ENCODE results near the gene ZNF324.
"Not testable (repeated sequence)": the region's sequence is repeated elsewhere in the genome, so short reads cannot be mapped to it uniquely, and the experiment has no call there.

The ZNF324 gene

DNA sequence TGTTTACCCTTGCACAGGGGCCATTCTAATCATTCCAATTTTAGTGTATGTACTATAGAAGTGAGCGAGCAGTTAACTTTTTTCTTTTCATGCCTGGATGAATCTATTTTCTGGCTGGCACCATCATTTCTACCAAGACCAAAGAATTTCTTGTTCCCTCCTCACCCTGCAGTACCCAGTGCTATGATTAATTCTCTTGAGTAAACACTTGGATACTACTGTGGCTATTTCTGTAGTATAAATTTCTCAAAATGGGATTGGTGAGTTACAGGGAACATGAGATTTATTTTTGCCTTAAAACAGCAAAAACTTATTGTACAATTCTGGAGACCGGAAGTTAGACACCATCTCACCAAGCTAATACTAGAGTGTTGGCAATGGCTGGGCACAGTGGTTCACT lies 16.9 kb downstream of the ZNF324 start:
- H3K36me3 ChIP-seq (ENCODE audit: insufficient read depth, low read length), result no peaks in the 10 kb centered on the region
- H3K79me2 ChIP-seq (ENCODE audit: insufficient read depth, low read length), result no peaks in the 10 kb centered on the region
- no peaks in the 10 kb centered on the region for H4K20me1 ChIP-seq (ENCODE audit: insufficient read depth, low read length, poor library complexity, severe bottlenecking)
- H3K4me1 ChIP-seq (ENCODE audit: insufficient read depth, low read length, poor library complexity, severe bottlenecking), result no peaks in the 10 kb centered on the region
- no peaks in the 10 kb centered on the region for H3K27me3 ChIP-seq (ENCODE audit: insufficient read depth, low read length, poor library complexity, severe bottlenecking)
- no peaks in the 10 kb centered on the region for H3K9me2 ChIP-seq (replicated peaks; ENCODE audit: low read depth, low read length)
- no peak overlapping the region for H3K9ac ChIP-seq (ENCODE audit: low read depth, low read length, poor library complexity, severe bottlenecking)
- TF ChIP-seq EZH2phosphoT487 (IDR thresholded peaks at IDR 0.05; ENCODE audit: borderline replicate concordance), result no peak
- TF ChIP-seq, protein P1, sequence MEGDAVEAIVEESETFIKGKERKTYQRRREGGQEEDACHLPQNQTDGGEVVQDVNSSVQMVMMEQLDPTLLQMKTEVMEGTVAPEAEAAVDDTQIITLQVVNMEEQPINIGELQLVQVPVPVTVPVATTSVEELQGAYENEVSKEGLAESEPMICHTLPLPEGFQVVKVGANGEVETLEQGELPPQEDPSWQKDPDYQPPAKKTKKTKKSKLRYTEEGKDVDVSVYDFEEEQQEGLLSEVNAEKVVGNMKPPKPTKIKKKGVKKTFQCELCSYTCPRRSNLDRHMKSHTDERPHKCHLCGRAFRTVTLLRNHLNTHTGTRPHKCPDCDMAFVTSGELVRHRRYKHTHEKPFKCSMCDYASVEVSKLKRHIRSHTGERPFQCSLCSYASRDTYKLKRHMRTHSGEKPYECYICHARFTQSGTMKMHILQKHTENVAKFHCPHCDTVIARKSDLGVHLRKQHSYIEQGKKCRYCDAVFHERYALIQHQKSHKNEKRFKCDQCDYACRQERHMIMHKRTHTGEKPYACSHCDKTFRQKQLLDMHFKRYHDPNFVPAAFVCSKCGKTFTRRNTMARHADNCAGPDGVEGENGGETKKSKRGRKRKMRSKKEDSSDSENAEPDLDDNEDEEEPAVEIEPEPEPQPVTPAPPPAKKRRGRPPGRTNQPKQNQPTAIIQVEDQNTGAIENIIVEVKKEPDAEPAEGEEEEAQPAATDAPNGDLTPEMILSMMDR (conservative IDR thresholded peaks at IDR 0.05; ENCODE audit: low read length), result no peak
- H2AFZ ChIP-seq (ENCODE audit: low read length), result no peak overlapping the region
- no peak overlapping the region for H3K4me2 ChIP-seq (ENCODE audit: low read depth, low read length, poor library complexity, severe bottlenecking)
- H3K9me3 ChIP-seq (ENCODE audit: insufficient read depth, low read depth, low read length), result no peaks in the 10 kb centered on the region
- no peaks in the 10 kb centered on the region for H3F3A ChIP-seq (ENCODE audit: low read depth)
- H3K4me3 ChIP-seq (ENCODE audit: low read length, poor library complexity, severe bottlenecking), result no peak overlapping the region

DNA sequence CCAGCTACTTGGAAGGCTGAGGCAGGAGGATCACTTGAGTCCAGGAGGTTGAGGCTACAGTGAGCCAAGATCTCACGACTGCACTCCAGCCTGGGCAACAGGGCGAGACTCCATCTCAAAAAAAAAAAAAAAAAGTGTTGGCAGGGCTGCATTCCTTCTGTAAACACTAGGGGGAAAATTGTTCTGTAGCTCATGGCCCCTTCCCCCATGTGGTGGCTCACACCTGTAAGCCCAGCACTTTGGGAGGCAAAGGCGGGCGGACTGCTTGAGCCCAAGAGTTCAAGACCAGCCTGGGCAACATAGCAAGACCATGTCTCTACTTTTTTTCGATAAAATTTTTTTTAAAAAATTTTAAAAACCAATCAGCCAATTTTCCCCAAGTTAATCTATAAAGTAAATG lies 17.5 kb downstream of the ZNF324 start:
- not testable (repeated sequence) for H3K4me2 ChIP-seq (ENCODE audit: low read depth, low read length, poor library complexity, severe bottlenecking); H3K27me3 ChIP-seq (ENCODE audit: insufficient read depth, low read length, poor library complexity, severe bottlenecking); H3K9ac ChIP-seq (ENCODE audit: low read depth, low read length, poor library complexity, severe bottlenecking); H3K36me3 ChIP-seq (ENCODE audit: insufficient read depth, low read length); H3K79me2 ChIP-seq (ENCODE audit: insufficient read depth, low read length); H3F3A ChIP-seq (ENCODE audit: low read depth); H3K9me2 ChIP-seq (replicated peaks; ENCODE audit: low read depth, low read length); H3K4me3 ChIP-seq (ENCODE audit: low read length, poor library complexity, severe bottlenecking); H3K9me3 ChIP-seq (ENCODE audit: insufficient read depth, low read depth, low read length); H2AFZ ChIP-seq (ENCODE audit: low read length); H3K4me1 ChIP-seq (ENCODE audit: insufficient read depth, low read length, poor library complexity, severe bottlenecking); H4K20me1 ChIP-seq (ENCODE audit: insufficient read depth, low read length, poor library complexity, severe bottlenecking)

DNA sequence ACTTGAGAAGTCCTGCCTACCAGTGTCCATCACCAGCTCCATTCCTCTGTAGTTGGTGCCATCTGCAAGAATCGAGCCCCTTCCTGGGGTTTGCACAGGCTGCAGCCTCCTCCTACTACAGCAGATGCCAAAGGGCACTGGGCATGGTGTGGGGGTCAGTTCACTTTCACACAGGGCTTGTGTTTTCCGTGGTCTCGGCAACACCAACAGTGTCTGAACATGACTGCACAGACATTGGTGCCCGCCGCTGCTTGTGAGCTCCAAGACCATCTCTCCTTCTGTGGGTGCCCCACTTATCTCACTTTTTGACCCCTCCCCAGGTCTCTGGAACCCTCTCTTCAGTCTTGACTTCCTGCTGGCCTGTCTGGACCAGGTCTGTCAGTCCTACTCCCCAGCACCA lies 24.5 kb downstream of the ZNF324 start:
- Histone ChIP-seq H3K4me2 (ENCODE audit: low read depth, low read length, poor library complexity, severe bottlenecking) (no peak overlapping the region), H3K9ac (ENCODE audit: low read depth, low read length, poor library complexity, severe bottlenecking) (no peak overlapping the region), H3K36me3 (ENCODE audit: insufficient read depth, low read length) (no peaks in the 10 kb centered on the region), H3K27me3 (ENCODE audit: insufficient read depth, low read length, poor library complexity, severe bottlenecking) (no peaks in the 10 kb centered on the region), H3K9me2 (replicated peaks; ENCODE audit: low read depth, low read length) (no peaks in the 10 kb centered on the region), H3K4me3 (ENCODE audit: low read length, poor library complexity, severe bottlenecking) (no peak overlapping the region), H2AFZ (ENCODE audit: low read length) (no peak overlapping the region), H3F3A (ENCODE audit: low read depth) (no peaks in the 10 kb centered on the region), H3K79me2 (ENCODE audit: insufficient read depth, low read length) (no peaks in the 10 kb centered on the region), H4K20me1 (ENCODE audit: insufficient read depth, low read length, poor library complexity, severe bottlenecking) (no peaks in the 10 kb centered on the region), H3K4me1 (ENCODE audit: insufficient read depth, low read length, poor library complexity, severe bottlenecking) (no peaks in the 10 kb centered on the region), H3K9me3 (ENCODE audit: insufficient read depth, low read depth, low read length) (no peaks in the 10 kb centered on the region)
- TF ChIP-seq EZH2phosphoT487 (IDR thresholded peaks at IDR 0.05; ENCODE audit: borderline replicate concordance), result no peak
- TF ChIP-seq, protein P1 (conservative IDR thresholded peaks at IDR 0.05; ENCODE audit: low read length), result no peak

DNA sequence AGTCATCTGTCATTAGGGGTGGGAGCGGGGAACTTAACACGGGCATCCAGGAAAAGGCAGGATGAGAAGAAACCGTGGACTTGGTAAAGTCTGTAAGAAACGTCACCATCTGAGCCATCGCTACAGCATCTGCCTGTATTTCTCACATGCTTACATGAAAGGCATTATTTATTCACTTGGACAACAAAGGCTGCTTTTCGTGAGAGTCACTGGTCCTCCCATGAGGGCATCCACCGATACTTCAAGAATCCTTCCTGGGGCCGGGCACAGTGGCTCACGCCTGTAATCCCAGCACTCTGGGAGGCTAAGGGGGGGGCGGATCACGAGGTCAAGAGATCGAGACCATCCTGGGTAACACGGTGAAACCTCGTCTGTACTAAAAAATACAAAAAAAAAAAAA lies 25.4 kb downstream of the ZNF324 start:
- no peak overlapping the region for H3K4me2 ChIP-seq (ENCODE audit: low read depth, low read length, poor library complexity, severe bottlenecking)
- peaks cover 4% of the 10 kb centered on the region for H3K4me1 ChIP-seq (ENCODE audit: insufficient read depth, low read length, poor library complexity, severe bottlenecking)
- no peaks in the 10 kb centered on the region for H4K20me1 ChIP-seq (ENCODE audit: insufficient read depth, low read length, poor library complexity, severe bottlenecking)
- H2AFZ ChIP-seq (ENCODE audit: low read length), result no peak overlapping the region
- TF ChIP-seq, protein P1 (conservative IDR thresholded peaks at IDR 0.05; ENCODE audit: low read length), result no peak
- TF ChIP-seq EZH2phosphoT487 (IDR thresholded peaks at IDR 0.05; ENCODE audit: borderline replicate concordance), result no peak
- no peaks in the 10 kb centered on the region for H3F3A ChIP-seq (ENCODE audit: low read depth)
- no peak overlapping the region for H3K4me3 ChIP-seq (ENCODE audit: low read length, poor library complexity, severe bottlenecking)
- H3K9me3 ChIP-seq (ENCODE audit: insufficient read depth, low read depth, low read length), result no peaks in the 10 kb centered on the region
- no peaks in the 10 kb centered on the region for H3K27me3 ChIP-seq (ENCODE audit: insufficient read depth, low read length, poor library complexity, severe bottlenecking)
- H3K79me2 ChIP-seq (ENCODE audit: insufficient read depth, low read length), result no peaks in the 10 kb centered on the region
- no peaks in the 10 kb centered on the region for H3K36me3 ChIP-seq (ENCODE audit: insufficient read depth, low read length)
- H3K9ac ChIP-seq (ENCODE audit: low read depth, low read length, poor library complexity, severe bottlenecking), result no peak overlapping the region
- H3K9me2 ChIP-seq (replicated peaks; ENCODE audit: low read depth, low read length), result no peaks in the 10 kb centered on the region
